GM18870 (cell line): ENCODE results near the gene CYP4Z1.
"Not testable (repeated sequence)": the region's sequence is repeated elsewhere in the genome, so short reads cannot be mapped to it uniquely, and the experiment has no call there.

Experiments used
- ATAC-seq: cut with Tn5 transposase; IDR thresholded peaks from one replicate; pipeline ENCODE4 v1.9.1; 2021; ENCODE audit warnings: moderate library complexity; ENCODE audit not compliant: unreplicated experiment

CYP4Z1 gene

GRCh38 chr1:47067097-47067594 lies at the start of gene CYP4Z1:
TSS of gene CYP4Z1 (plus strand) at chr1:47067231. CDS start at chr1:47067491, 260 bp downstream.
- ATAC-seq = no peak

- no peak for ATAC-seq
Observed at GRCh38 chr1:47021070-47021469, 46.0 kb upstream of the CYP4Z1 start.

- ATAC-seq = no peak
Observed at GRCh38 chr1:47023268-47024140, 43.5 kb upstream of the CYP4Z1 start, which contains the start of gene CYP4X1. TSS of gene CYP4X1 (plus strand) at chr1:47023669. CDS start at chr1:47023818, 149 bp downstream.

GRCh38 chr1:47024141-47024801 lies 42.8 kb upstream of the CYP4Z1 start:
- ATAC-seq = no peak

GRCh38 chr1:47030170-47030805 lies 36.7 kb upstream of the CYP4Z1 start:
- ATAC-seq = no peak

GRCh38 chr1:47031059-47031458 lies 36.0 kb upstream of the CYP4Z1 start:
- ATAC-seq = no peak

- ATAC-seq = no peak
Observed at GRCh38 chr1:47031585-47031984, 35.4 kb upstream of the CYP4Z1 start.

- no peak for ATAC-seq
Observed at GRCh38 chr1:47036764-47037163, 30.3 kb upstream of the CYP4Z1 start.

GRCh38 chr1:47059376-47059775 lies 7.7 kb upstream of the CYP4Z1 start:
- no peak for ATAC-seq

GRCh38 chr1:47069080-47069479 lies 2.0 kb downstream of the CYP4Z1 start:
- not testable (repeated sequence) for ATAC-seq

GRCh38 chr1:47069509-47069908 lies 2.5 kb downstream of the CYP4Z1 start:
- not testable (repeated sequence) for ATAC-seq

GRCh38 chr1:47089356-47089755 lies 22.3 kb downstream of the CYP4Z1 start:
- ATAC-seq = not testable (repeated sequence)

- ATAC-seq = not testable (repeated sequence)
Observed at GRCh38 chr1:47091476-47091875, 24.4 kb downstream of the CYP4Z1 start.

- ATAC-seq = no peak
Observed at GRCh38 chr1:47104816-47105215, 37.8 kb downstream of the CYP4Z1 start.

- ATAC-seq = no peak
Observed at GRCh38 chr1:47106792-47107191, 39.8 kb downstream of the CYP4Z1 start.

- ATAC-seq = not testable (repeated sequence)
Observed at GRCh38 chr1:47107851-47108574, 41.0 kb downstream of the CYP4Z1 start.

GRCh38 chr1:47109482-47109881 lies 42.5 kb downstream of the CYP4Z1 start:
- ATAC-seq = not testable (repeated sequence)

- no peak for ATAC-seq
Observed at GRCh38 chr1:47113178-47113577, 46.1 kb downstream of the CYP4Z1 start.

GRCh38 chr1:47121039-47121438 lies 54.0 kb downstream of the CYP4Z1 start:
- ATAC-seq = not testable (repeated sequence)

- not testable (repeated sequence) for ATAC-seq
Observed at GRCh38 chr1:47124834-47125233, 57.8 kb downstream of the CYP4Z1 start.

- ATAC-seq = not testable (repeated sequence)
Observed at GRCh38 chr1:47126997-47127396, 60.0 kb downstream of the CYP4Z1 start.
